Measurements from ENCODE around the gene PVALEF.
"Not testable (repeated sequence)": the region's sequence is repeated elsewhere in the genome, so short reads cannot be mapped to it uniquely, and the experiment has no call there.

GRCh38 chr17:81154016-81154415 lies 11.3 kb upstream of the PVALEF start:
- not testable (repeated sequence) for TF ChIP-seq CTCF (IDR thresholded peaks at IDR 0.05; ENCODE audit: low read depth, low read length); EZH2phosphoT487 (IDR thresholded peaks at IDR 0.05; ENCODE audit: low read depth)
